ENCODE data around the gene OXER1.

DNA sequence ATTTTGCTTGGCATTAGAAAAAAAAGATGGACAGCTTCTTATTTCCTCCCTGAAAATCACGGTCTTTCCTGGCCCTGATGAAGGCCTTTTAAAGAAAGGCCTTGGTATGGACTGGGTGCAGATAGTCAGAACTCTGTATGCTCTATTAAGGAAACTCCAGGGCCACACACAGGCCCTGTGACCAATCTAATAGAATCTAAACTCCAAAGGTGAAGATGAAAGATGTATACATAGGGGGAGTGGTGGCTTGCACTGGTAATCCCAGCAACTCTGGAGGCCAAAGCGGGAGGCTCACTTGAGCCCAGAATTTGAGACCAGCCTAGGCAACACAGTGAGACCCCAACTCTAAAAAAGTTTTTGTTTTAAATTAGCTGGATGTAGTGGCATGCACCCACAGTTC is 37.3 kb downstream of the OXER1 start:
- TF ChIP-seq POLR2A (IDR thresholded peaks at IDR 0.05) (no peak), POLR2AphosphoS5 (IDR thresholded peaks at IDR 0.05) (no peak)
- TF ChIP-seq, protein P1, sequence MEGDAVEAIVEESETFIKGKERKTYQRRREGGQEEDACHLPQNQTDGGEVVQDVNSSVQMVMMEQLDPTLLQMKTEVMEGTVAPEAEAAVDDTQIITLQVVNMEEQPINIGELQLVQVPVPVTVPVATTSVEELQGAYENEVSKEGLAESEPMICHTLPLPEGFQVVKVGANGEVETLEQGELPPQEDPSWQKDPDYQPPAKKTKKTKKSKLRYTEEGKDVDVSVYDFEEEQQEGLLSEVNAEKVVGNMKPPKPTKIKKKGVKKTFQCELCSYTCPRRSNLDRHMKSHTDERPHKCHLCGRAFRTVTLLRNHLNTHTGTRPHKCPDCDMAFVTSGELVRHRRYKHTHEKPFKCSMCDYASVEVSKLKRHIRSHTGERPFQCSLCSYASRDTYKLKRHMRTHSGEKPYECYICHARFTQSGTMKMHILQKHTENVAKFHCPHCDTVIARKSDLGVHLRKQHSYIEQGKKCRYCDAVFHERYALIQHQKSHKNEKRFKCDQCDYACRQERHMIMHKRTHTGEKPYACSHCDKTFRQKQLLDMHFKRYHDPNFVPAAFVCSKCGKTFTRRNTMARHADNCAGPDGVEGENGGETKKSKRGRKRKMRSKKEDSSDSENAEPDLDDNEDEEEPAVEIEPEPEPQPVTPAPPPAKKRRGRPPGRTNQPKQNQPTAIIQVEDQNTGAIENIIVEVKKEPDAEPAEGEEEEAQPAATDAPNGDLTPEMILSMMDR (IDR thresholded peaks at IDR 0.05): no peak

Data from prostate gland (tissue), 2 donors.